ENCODE results near the gene PNLDC1. TPM values are rescaled to one million over a fixed set of nuclear protein-coding genes. Genes with fewer than 3 reads are reported as not detected.
A peak's percentile ranks its signal among the peaks of the same experiment; 100 is the strongest.

PNLDC1 gene
- 0.32 TPM for total RNA-seq
- long read RNA-seq, partial matches to known transcripts = 0 of 1 reads
- long read RNA-seq, other reads (novel, unspliced or antisense) = 1 of 1 reads

- DNase-seq (ENCODE audit: missing footprints) = no peak
- no peak for ATAC-seq
- intact Hi-C loops (cut with DNase I) = no loop called here
Measured at GRCh38 chr6:159800141-159800865, at the start of gene PNLDC1. Gene PNLDC1, plus strand, starts transcription at chr6:159800276. Its CDS starts 32 bp downstream, at chr6:159800308.

- no peak for DNase-seq (ENCODE audit: missing footprints)
- intact Hi-C loops (cut with DNase I) = no loop called here
Measured at GRCh38 chr6:159751448-159751847, 48.6 kb upstream of the PNLDC1 start.

GRCh38 chr6:159753081-159753872 is 46.8 kb upstream of the PNLDC1 start:
- intact Hi-C loops (cut with DNase I) = no loop called here
- DNase-seq (ENCODE audit: missing footprints) = no peak
- no peak for ATAC-seq

More at GRCh38 chr6:159751448-159751847, 48.6 kb upstream of the PNLDC1 start:
- ATAC-seq = no peak

GRCh38 chr6:159754401-159754800 is 45.7 kb upstream of the PNLDC1 start:
- ATAC-seq = no peak
- DNase-seq (ENCODE audit: missing footprints) = no peak
- intact Hi-C loops (cut with DNase I) = no loop called here

GRCh38 chr6:159754959-159755914 is 44.8 kb upstream of the PNLDC1 start:
- DNase-seq (ENCODE audit: missing footprints) (no peak), ATAC-seq (no peak)
- intact Hi-C loops (cut with DNase I) = no loop called here

- DNase-seq (ENCODE audit: missing footprints) (no peak), ATAC-seq (no peak)
- intact Hi-C loops (cut with DNase I) = no loop called here
Measured at GRCh38 chr6:159756508-159756907, 43.6 kb upstream of the PNLDC1 start.

GRCh38 chr6:159758031-159759001 is 41.8 kb upstream of the PNLDC1 start:
- ATAC-seq (no peak), DNase-seq (ENCODE audit: missing footprints) (no peak)
- intact Hi-C loops (cut with DNase I) = no loop called here

- DNase-seq (ENCODE audit: missing footprints) = no peak
- ATAC-seq = no peak
- intact Hi-C loops (cut with DNase I) = loop anchor here (2.0 to 5.0 kb wide), 2 partner anchors 33 to 67 kb away; partner anchors contain the start of genes SOD2 and WTAP
Measured at GRCh38 chr6:159759645-159760044, 40.4 kb upstream of the PNLDC1 start.

- intact Hi-C loops (cut with DNase I) = loop anchor here (1.0 to 5.0 kb wide), 3 partner anchors 29 to 68 kb away; partner anchors contain the start of genes SOD2, TCP1 and WTAP
- no peak for ATAC-seq
- no peak for DNase-seq (ENCODE audit: missing footprints)
Measured at GRCh38 chr6:159760602-159761057, 39.4 kb upstream of the PNLDC1 start.

- intact Hi-C loops (cut with DNase I) = loop anchor here (1.0 to 5.0 kb wide), 3 partner anchors 28 to 69 kb away; partner anchors contain the start of genes SOD2, TCP1 and WTAP
- no peak for ATAC-seq
- peak; percentile 71 for DNase-seq (ENCODE audit: missing footprints)
Measured at GRCh38 chr6:159761129-159761872, 38.8 kb upstream of the PNLDC1 start.

- DNase-seq (ENCODE audit: missing footprints) (peak; percentile 97), ATAC-seq (peak; percentile 99)
- intact Hi-C loops (cut with DNase I) = loop anchor here (1.0 to 5.0 kb wide), 3 partner anchors 27 to 70 kb away; partner anchors contain the start of genes SOD2, TCP1 and WTAP
Measured at GRCh38 chr6:159761873-159762680, 38.0 kb upstream of the PNLDC1 start, which contains the start of gene ACAT2. Gene ACAT2, plus strand, starts transcription at chr6:159762045. Its CDS starts 43 bp downstream, at chr6:159762088.

- intact Hi-C loops (cut with DNase I) = loop anchor here (5.0 kb wide), 1 partner anchor 70 kb away; the partner anchor contains the start of gene SOD2
- no peak for DNase-seq (ENCODE audit: missing footprints)
Measured at GRCh38 chr6:159762681-159763293, 37.3 kb upstream of the PNLDC1 start.

GRCh38 chr6:159766906-159767305 is 33.2 kb upstream of the PNLDC1 start:
- intact Hi-C loops (cut with DNase I) = no loop called here

More at GRCh38 chr6:159762681-159763293, 37.3 kb upstream of the PNLDC1 start:
- no peak for ATAC-seq

GRCh38 chr6:159769470-159769869 is 30.6 kb upstream of the PNLDC1 start:
- intact Hi-C loops (cut with DNase I) = no loop called here
- no peak for ATAC-seq

More at GRCh38 chr6:159766906-159767305, 33.2 kb upstream of the PNLDC1 start:
- ATAC-seq (no peak), DNase-seq (ENCODE audit: missing footprints) (no peak)

GRCh38 chr6:159772196-159772595 is 27.9 kb upstream of the PNLDC1 start:
- intact Hi-C loops (cut with DNase I) = no loop called here
- ATAC-seq = no peak
- no peak for DNase-seq (ENCODE audit: missing footprints)

More at GRCh38 chr6:159769470-159769869, 30.6 kb upstream of the PNLDC1 start:
- DNase-seq (ENCODE audit: missing footprints) = no peak

Data from Right ventricle myocardium inferior (tissue), 1 donor.